Astrocyte (in vitro differentiated cells and primary cell): ENCODE measurements around the gene SPTB.

Experiments used
- CTCF ChIP-seq: IDR thresholded peaks from 2 replicates; pipeline ENCODE4 v1.5.1; 2011; ENCODE audit warnings: low read depth, mild to moderate bottlenecking, inconsistent platforms, low read length, moderate library complexity; ENCODE audit not compliant: insufficient read depth
- EZH2 ChIP-seq: IDR thresholded peaks from 2 replicates; pipeline ENCODE4 v1.6.1; 2012; ENCODE audit warnings: mild to moderate bottlenecking, low read length, inconsistent platforms; ENCODE audit not compliant: insufficient read depth

- no peak for TF ChIP-seq CTCF
- no peak for TF ChIP-seq EZH2
Measured at GRCh38 chr14:64771161-64771560, 108.5 kb downstream of the SPTB start.
